Measurements from ENCODE around the gene SUGCT. TPM values are rescaled to one million over a fixed set of nuclear protein-coding genes. Genes with fewer than 3 reads are reported as not detected.

The SUGCT gene
- total RNA-seq, 1 experiment from 2014 or later: 4.6 TPM

DNA sequence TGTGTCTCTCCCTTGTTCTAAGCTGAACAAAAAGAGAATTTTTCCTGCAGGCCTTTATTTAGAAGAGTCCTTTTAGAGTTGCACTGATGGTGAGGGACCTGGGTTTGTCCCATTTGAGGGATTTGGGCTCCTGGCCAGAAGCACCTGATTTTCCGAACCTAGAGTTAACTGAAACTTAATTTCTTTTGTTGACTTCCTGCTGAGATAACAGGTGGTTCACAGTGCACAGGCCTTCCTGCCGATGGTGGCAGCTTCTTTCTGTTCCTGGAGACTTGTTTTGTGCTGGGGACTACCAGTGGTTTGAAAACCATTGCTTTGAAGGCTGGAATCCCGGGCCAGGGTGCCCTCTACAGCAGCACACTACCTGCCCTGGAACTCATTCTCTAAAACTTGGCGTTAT is 99.2 kb downstream of the SUGCT start (continued):
- TF ChIP-seq, protein P1, sequence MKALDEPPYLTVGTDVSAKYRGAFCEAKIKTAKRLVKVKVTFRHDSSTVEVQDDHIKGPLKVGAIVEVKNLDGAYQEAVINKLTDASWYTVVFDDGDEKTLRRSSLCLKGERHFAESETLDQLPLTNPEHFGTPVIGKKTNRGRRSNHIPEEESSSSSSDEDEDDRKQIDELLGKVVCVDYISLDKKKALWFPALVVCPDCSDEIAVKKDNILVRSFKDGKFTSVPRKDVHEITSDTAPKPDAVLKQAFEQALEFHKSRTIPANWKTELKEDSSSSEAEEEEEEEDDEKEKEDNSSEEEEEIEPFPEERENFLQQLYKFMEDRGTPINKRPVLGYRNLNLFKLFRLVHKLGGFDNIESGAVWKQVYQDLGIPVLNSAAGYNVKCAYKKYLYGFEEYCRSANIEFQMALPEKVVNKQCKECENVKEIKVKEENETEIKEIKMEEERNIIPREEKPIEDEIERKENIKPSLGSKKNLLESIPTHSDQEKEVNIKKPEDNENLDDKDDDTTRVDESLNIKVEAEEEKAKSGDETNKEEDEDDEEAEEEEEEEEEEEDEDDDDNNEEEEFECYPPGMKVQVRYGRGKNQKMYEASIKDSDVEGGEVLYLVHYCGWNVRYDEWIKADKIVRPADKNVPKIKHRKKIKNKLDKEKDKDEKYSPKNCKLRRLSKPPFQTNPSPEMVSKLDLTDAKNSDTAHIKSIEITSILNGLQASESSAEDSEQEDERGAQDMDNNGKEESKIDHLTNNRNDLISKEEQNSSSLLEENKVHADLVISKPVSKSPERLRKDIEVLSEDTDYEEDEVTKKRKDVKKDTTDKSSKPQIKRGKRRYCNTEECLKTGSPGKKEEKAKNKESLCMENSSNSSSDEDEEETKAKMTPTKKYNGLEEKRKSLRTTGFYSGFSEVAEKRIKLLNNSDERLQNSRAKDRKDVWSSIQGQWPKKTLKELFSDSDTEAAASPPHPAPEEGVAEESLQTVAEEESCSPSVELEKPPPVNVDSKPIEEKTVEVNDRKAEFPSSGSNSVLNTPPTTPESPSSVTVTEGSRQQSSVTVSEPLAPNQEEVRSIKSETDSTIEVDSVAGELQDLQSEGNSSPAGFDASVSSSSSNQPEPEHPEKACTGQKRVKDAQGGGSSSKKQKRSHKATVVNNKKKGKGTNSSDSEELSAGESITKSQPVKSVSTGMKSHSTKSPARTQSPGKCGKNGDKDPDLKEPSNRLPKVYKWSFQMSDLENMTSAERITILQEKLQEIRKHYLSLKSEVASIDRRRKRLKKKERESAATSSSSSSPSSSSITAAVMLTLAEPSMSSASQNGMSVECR (CRISPR knock-in tag; IDR thresholded peaks at IDR 0.05; ENCODE audit: borderline replicate concordance): no peak
- TF ChIP-seq CREB1 (CRISPR knock-in tag; IDR thresholded peaks at IDR 0.05): no peak
- no peak for TF ChIP-seq OVOL2 (CRISPR knock-in tag; IDR thresholded peaks at IDR 0.05; ENCODE audit: borderline replicate concordance)

DNA sequence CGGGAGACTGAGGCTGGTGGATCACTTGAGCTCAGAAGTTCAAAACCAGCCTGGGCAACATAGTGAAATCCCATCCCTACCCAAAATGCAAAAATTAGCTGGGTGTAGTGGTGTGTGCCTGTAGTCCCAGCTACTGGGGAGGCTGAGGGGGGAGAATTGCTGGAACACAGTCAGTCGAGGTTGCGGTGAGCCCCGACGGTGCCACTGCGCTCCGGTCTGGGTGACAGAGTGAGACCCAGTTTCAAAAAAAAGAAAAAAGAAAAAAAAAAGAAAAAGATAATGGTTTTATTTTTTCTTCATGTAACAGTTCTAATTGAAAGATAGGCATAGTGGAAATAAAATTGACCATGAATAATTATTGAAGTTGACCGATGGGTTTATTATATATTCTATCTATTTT is 99.9 kb downstream of the SUGCT start:
- H3K4me1 Mint-ChIP-seq: peaks cover 10% of the 10 kb centered on the region
- CTCF ChIA-PET: interaction anchor here (0.6 to 3.0 kb wide), 2 partner anchors 82 to 370 kb away, joined by 3 to 19 read pairs; no protein-coding TSS in a partner anchor
- DNase-seq (ENCODE audit: low spot score): no peak
- no peak for ATAC-seq
- TF ChIP-seq, protein P2, sequence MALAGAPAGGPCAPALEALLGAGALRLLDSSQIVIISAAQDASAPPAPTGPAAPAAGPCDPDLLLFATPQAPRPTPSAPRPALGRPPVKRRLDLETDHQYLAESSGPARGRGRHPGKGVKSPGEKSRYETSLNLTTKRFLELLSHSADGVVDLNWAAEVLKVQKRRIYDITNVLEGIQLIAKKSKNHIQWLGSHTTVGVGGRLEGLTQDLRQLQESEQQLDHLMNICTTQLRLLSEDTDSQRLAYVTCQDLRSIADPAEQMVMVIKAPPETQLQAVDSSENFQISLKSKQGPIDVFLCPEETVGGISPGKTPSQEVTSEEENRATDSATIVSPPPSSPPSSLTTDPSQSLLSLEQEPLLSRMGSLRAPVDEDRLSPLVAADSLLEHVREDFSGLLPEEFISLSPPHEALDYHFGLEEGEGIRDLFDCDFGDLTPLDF (CRISPR knock-in tag; IDR thresholded peaks at IDR 0.05): no peak
- TF ChIP-seq, protein P3, sequence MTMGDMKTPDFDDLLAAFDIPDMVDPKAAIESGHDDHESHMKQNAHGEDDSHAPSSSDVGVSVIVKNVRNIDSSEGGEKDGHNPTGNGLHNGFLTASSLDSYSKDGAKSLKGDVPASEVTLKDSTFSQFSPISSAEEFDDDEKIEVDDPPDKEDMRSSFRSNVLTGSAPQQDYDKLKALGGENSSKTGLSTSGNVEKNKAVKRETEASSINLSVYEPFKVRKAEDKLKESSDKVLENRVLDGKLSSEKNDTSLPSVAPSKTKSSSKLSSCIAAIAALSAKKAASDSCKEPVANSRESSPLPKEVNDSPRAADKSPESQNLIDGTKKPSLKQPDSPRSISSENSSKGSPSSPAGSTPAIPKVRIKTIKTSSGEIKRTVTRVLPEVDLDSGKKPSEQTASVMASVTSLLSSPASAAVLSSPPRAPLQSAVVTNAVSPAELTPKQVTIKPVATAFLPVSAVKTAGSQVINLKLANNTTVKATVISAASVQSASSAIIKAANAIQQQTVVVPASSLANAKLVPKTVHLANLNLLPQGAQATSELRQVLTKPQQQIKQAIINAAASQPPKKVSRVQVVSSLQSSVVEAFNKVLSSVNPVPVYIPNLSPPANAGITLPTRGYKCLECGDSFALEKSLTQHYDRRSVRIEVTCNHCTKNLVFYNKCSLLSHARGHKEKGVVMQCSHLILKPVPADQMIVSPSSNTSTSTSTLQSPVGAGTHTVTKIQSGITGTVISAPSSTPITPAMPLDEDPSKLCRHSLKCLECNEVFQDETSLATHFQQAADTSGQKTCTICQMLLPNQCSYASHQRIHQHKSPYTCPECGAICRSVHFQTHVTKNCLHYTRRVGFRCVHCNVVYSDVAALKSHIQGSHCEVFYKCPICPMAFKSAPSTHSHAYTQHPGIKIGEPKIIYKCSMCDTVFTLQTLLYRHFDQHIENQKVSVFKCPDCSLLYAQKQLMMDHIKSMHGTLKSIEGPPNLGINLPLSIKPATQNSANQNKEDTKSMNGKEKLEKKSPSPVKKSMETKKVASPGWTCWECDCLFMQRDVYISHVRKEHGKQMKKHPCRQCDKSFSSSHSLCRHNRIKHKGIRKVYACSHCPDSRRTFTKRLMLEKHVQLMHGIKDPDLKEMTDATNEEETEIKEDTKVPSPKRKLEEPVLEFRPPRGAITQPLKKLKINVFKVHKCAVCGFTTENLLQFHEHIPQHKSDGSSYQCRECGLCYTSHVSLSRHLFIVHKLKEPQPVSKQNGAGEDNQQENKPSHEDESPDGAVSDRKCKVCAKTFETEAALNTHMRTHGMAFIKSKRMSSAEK (CRISPR knock-in tag; IDR thresholded peaks at IDR 0.05; ENCODE audit: borderline replicate concordance): no peak
- TF ChIP-seq NR3C1 (CRISPR knock-in tag; conservative IDR thresholded peaks at IDR 0.05; ENCODE audit: low read depth) (no peak), RELA (CRISPR knock-in tag; IDR thresholded peaks at IDR 0.05; ENCODE audit: borderline replicate concordance) (no peak), FOXP1 (CRISPR knock-in tag; IDR thresholded peaks at IDR 0.05; ENCODE audit: borderline replicate concordance) (no peak), CBFB (CRISPR knock-in tag; IDR thresholded peaks at IDR 0.05; ENCODE audit: low read depth) (no peak), HMGA2 (CRISPR knock-in tag; IDR thresholded peaks at IDR 0.05) (no peak), TEAD4 (CRISPR knock-in tag; IDR thresholded peaks at IDR 0.05) (no peak), ZNF423 (CRISPR knock-in tag; IDR thresholded peaks at IDR 0.05) (no peak), ZNF232 (CRISPR knock-in tag; IDR thresholded peaks at IDR 0.05) (no peak), ZNF416 (CRISPR knock-in tag; IDR thresholded peaks at IDR 0.05) (no peak), ZNF219 (CRISPR knock-in tag; IDR thresholded peaks at IDR 0.05; ENCODE audit: borderline replicate concordance) (no peak), ZNF263 (CRISPR knock-in tag; IDR thresholded peaks at IDR 0.05; ENCODE audit: low read depth) (no peak)
- TF ChIP-seq, protein P4, sequence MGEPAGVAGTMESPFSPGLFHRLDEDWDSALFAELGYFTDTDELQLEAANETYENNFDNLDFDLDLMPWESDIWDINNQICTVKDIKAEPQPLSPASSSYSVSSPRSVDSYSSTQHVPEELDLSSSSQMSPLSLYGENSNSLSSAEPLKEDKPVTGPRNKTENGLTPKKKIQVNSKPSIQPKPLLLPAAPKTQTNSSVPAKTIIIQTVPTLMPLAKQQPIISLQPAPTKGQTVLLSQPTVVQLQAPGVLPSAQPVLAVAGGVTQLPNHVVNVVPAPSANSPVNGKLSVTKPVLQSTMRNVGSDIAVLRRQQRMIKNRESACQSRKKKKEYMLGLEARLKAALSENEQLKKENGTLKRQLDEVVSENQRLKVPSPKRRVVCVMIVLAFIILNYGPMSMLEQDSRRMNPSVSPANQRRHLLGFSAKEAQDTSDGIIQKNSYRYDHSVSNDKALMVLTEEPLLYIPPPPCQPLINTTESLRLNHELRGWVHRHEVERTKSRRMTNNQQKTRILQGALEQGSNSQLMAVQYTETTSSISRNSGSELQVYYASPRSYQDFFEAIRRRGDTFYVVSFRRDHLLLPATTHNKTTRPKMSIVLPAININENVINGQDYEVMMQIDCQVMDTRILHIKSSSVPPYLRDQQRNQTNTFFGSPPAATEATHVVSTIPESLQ (CRISPR knock-in tag; IDR thresholded peaks at IDR 0.05): no peak
- TF ChIP-seq, protein P5, sequence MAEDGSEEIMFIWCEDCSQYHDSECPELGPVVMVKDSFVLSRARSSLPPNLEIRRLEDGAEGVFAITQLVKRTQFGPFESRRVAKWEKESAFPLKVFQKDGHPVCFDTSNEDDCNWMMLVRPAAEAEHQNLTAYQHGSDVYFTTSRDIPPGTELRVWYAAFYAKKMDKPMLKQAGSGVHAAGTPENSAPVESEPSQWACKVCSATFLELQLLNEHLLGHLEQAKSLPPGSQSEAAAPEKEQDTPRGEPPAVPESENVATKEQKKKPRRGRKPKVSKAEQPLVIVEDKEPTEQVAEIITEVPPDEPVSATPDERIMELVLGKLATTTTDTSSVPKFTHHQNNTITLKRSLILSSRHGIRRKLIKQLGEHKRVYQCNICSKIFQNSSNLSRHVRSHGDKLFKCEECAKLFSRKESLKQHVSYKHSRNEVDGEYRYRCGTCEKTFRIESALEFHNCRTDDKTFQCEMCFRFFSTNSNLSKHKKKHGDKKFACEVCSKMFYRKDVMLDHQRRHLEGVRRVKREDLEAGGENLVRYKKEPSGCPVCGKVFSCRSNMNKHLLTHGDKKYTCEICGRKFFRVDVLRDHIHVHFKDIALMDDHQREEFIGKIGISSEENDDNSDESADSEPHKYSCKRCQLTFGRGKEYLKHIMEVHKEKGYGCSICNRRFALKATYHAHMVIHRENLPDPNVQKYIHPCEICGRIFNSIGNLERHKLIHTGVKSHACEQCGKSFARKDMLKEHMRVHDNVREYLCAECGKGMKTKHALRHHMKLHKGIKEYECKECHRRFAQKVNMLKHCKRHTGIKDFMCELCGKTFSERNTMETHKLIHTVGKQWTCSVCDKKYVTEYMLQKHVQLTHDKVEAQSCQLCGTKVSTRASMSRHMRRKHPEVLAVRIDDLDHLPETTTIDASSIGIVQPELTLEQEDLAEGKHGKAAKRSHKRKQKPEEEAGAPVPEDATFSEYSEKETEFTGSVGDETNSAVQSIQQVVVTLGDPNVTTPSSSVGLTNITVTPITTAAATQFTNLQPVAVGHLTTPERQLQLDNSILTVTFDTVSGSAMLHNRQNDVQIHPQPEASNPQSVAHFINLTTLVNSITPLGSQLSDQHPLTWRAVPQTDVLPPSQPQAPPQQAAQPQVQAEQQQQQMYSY (CRISPR knock-in tag; IDR thresholded peaks at IDR 0.05): no peak
- TF ChIP-seq, protein P6, sequence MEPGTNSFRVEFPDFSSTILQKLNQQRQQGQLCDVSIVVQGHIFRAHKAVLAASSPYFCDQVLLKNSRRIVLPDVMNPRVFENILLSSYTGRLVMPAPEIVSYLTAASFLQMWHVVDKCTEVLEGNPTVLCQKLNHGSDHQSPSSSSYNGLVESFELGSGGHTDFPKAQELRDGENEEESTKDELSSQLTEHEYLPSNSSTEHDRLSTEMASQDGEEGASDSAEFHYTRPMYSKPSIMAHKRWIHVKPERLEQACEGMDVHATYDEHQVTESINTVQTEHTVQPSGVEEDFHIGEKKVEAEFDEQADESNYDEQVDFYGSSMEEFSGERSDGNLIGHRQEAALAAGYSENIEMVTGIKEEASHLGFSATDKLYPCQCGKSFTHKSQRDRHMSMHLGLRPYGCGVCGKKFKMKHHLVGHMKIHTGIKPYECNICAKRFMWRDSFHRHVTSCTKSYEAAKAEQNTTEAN (CRISPR knock-in tag; IDR thresholded peaks at IDR 0.05): no peak
- TF ChIP-seq, protein P7, sequence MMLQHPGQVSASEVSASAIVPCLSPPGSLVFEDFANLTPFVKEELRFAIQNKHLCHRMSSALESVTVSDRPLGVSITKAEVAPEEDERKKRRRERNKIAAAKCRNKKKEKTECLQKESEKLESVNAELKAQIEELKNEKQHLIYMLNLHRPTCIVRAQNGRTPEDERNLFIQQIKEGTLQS (CRISPR knock-in tag; conservative IDR thresholded peaks at IDR 0.05): no peak
- H3K27me3 Mint-ChIP-seq (ENCODE audit: low read depth): no peaks in the 10 kb centered on the region
- POLR2A ChIA-PET: no interaction called here
- H3K36me3 Mint-ChIP-seq: no peaks in the 10 kb centered on the region
- H3K27ac Mint-ChIP-seq: no peak overlapping the region
- H3K4me3 Mint-ChIP-seq: no peak overlapping the region
- no peaks in the 10 kb centered on the region for H3K9me3 Mint-ChIP-seq
